ENCODE data around the gene CILP2.

CILP2 gene

GRCh38 chr19:19528721-19529490 lies 9.2 kb upstream of the CILP2 start, which contains the start of gene YJEFN3:
Gene YJEFN3, plus strand, starts transcription at chr19:19528911. Its CDS starts 22 bp downstream, at chr19:19528933.
- DNase-seq (ENCODE audit: low spot score): no peak

GRCh38 chr19:19529783-19530422 lies 8.2 kb upstream of the CILP2 start:
- no peak for DNase-seq (ENCODE audit: low spot score)

GRCh38 chr19:19530423-19530804 lies 7.7 kb upstream of the CILP2 start:
- no peak for DNase-seq (ENCODE audit: low spot score)

GRCh38 chr19:19530889-19531288 lies 7.2 kb upstream of the CILP2 start:
- DNase-seq (ENCODE audit: low spot score): no peak

GRCh38 chr19:19531951-19532805 lies 5.9 kb upstream of the CILP2 start:
- peak; percentile 76 for DNase-seq (ENCODE audit: low spot score)

- no peak for DNase-seq (ENCODE audit: low spot score)
Observed at GRCh38 chr19:19532806-19533701, 5.0 kb upstream of the CILP2 start.

GRCh38 chr19:19533841-19534240 lies 4.2 kb upstream of the CILP2 start:
- DNase-seq (ENCODE audit: low spot score): no peak

GRCh38 chr19:19534556-19535265 lies 3.4 kb upstream of the CILP2 start:
- no peak for DNase-seq (ENCODE audit: low spot score)

- no peak for DNase-seq (ENCODE audit: low spot score)
Observed at GRCh38 chr19:19535311-19536191, 2.5 kb upstream of the CILP2 start.

GRCh38 chr19:19537075-19538048 lies 703 bp upstream of the CILP2 start:
- DNase-seq (ENCODE audit: low spot score): no peak

- DNase-seq (ENCODE audit: low spot score): no peak
Observed at GRCh38 chr19:19538785-19539166, 711 bp downstream of the CILP2 start.

- DNase-seq (ENCODE audit: low spot score): no peak
Observed at GRCh38 chr19:19539698-19540063, 1.6 kb downstream of the CILP2 start.

GRCh38 chr19:19540064-19540714 lies 2.1 kb downstream of the CILP2 start:
- peak; percentile 89 for DNase-seq (ENCODE audit: low spot score)

GRCh38 chr19:19540715-19541515 lies 2.9 kb downstream of the CILP2 start:
- DNase-seq (ENCODE audit: low spot score): peak; percentile 64

GRCh38 chr19:19541616-19542015 lies 3.6 kb downstream of the CILP2 start:
- no peak for DNase-seq (ENCODE audit: low spot score)

GRCh38 chr19:19542507-19542906 lies 4.4 kb downstream of the CILP2 start:
- no peak for DNase-seq (ENCODE audit: low spot score)

GRCh38 chr19:19543101-19543500 lies 5.0 kb downstream of the CILP2 start:
- DNase-seq (ENCODE audit: low spot score): no peak
